Measurements from ENCODE around the gene ABI1.
"Not testable (repeated sequence)": the region's sequence is repeated elsewhere in the genome, so short reads cannot be mapped to it uniquely, and the experiment has no call there.

Gene ABI1

GRCh38 chr10:26860443-26861204 lies at the start of gene ABI1:
Gene ABI1 (minus strand): TSS chr10:26860958. CDS start chr10:26860863, 95 bp downstream.
- H3K9ac ChIP-seq, result peak within 1 kb of the TSS; percentile 95 to 100 (median 98)
- H3K4me2 ChIP-seq, result peak within 1 kb of the TSS; percentile 77 to 93 (median 87); a peak in 21 of 22 replicates
- H3K27ac ChIP-seq, result peak within 1 kb of the TSS; percentile 92 to 100 (median 97)
- peak within 1 kb of the TSS; percentile 93 to 99 (median 96) for H3K4me3 ChIP-seq
- peaks cover 38 to 50% (median 42%) of the 10 kb centered on the region in 11 experiments for H4K20me1 ChIP-seq
- TF ChIP-seq Cebpa-rat (IDR thresholded peaks at IDR 0.05), result no peak
- H3K36me3 ChIP-seq, result peaks cover 0 to 7% (median 0%) of the 10 kb centered on the region in 11 experiments; a peak in 2 of 22 replicates
- H3K9me3 ChIP-seq (replicated peaks in 1 of 11), result no peaks in the 10 kb centered on the region
- H3K4me1 ChIP-seq, result peaks cover 37 to 54% (median 43%) of the 10 kb centered on the region in 10 experiments
- no peaks in the 10 kb centered on the region for H3K27me3 ChIP-seq

DNA sequence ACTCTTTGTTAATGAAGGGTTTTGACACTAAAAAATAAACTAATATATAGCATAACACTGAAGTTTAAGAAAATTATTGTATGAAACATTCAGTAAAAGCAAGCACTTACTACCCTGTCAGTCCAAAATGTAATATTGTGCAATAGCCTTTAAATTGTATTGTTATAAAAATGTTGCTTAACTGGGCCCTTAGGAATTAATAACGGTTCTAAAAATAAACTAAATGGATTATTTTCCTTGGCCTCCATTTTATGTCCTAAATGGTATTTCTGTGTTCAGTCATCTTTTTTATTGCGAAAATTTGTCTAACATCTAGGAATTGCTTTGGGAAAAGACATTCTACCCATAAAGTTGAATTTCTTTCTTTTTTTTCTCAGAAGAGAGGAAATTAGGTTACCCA lies 49.0 kb upstream of the ABI1 start:
- Histone ChIP-seq H3K4me2 (no peak overlapping the region), H4K20me1 (no peaks in the 10 kb centered on the region), H3K4me3 (no peak overlapping the region), H3K27me3 (no peaks in the 10 kb centered on the region), H3K36me3 (no peaks in the 10 kb centered on the region), H3K9ac (no peak overlapping the region), H3K9me3 (replicated peaks in 1 of 11) (peaks cover 15 to 23% (median 20%) of the 10 kb centered on the region in 11 experiments), H3K4me1 (peaks cover 0 to 5% (median 0%) of the 10 kb centered on the region in 10 experiments; a peak in 4 of 20 replicates), H3K27ac (no peak overlapping the region)
- peak in 1 of 11 experiments; percentile 43; a peak in 1 of 22 replicates for TF ChIP-seq Cebpa-rat (IDR thresholded peaks at IDR 0.05)

DNA sequence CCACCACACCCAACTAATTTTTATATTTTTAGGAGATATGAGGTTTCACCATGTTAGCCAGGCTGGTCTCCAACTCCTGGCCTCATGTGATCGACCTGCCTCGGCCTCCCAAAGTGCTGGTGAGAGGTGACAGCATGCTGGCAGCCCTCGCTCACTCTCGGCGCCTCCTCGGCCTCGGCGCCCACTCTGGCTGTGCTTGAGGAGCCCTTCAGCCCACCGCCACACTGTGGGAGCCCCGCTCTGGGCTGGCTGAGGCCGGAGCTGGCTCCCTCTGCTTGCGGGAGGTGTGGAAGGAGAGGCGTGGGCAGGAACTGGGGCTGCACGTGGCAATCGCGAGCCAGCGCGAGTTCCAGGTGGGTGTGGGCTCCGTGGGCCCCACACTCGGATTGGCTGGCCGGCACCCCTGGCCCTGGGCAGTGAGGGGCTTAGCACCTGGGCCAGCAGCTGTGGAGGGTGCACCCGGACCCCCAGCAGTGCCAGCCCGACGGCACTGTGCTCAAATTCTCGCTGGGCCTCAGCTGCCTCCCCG lies 44.6 kb upstream of the ABI1 start:
- not testable (repeated sequence) for H3K4me3 ChIP-seq, H3K9ac ChIP-seq, H3K36me3 ChIP-seq, H3K27ac ChIP-seq, H4K20me1 ChIP-seq, H3K27me3 ChIP-seq, H3K4me1 ChIP-seq, H3K4me2 ChIP-seq
- peaks cover 15 to 25% (median 20%) of the 10 kb centered on the region in 11 experiments for H3K9me3 ChIP-seq (replicated peaks in 1 of 11)

DNA sequence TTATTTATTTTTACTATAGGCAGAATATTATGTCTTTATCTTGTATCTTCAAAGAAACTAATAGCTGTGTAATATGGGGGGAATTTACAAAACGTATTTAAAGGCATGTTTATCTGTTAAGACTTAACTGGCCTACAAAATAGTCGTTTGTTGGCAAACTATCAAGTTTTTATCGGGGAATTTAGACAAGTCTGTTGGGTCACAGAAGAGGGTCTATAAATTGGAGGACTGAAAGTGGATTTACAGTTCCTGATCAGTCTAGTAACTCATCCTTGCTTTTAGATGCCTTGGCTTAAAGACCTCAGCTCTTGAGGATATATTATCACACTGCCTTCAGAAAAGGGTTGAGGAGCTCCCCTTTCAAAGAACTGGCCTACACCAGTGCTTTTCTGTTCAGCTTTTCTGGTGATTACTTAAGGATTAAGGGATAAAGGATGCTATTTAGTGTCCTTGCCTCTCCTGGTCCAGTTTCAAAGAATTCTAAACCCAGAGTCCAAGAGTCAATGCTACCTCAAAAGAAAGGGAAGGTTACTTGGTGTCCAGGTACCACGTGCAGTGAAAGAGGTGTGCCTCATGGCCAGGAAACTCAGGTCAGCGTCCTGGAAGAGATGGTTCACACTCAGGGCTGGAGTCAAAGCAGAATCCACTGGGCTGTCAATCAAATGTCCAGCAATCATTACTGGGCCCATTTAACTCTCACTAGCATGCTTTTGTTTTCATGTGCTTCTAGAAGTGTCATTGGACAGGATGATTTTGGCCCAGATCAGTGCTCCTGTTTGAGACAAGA lies 42.9 kb upstream of the ABI1 start:
- Histone ChIP-seq H3K27ac (no peak overlapping the region), H3K27me3 (no peaks in the 10 kb centered on the region), H3K36me3 (no peaks in the 10 kb centered on the region), H3K4me2 (no peak overlapping the region), H3K9ac (no peak overlapping the region), H3K9me3 (replicated peaks in 1 of 11) (peaks cover 15 to 25% (median 20%) of the 10 kb centered on the region in 11 experiments), H3K4me3 (no peak overlapping the region), H3K4me1 (no peaks in the 10 kb centered on the region), H4K20me1 (no peaks in the 10 kb centered on the region)
- no peak for TF ChIP-seq Cebpa-rat (IDR thresholded peaks at IDR 0.05)

DNA sequence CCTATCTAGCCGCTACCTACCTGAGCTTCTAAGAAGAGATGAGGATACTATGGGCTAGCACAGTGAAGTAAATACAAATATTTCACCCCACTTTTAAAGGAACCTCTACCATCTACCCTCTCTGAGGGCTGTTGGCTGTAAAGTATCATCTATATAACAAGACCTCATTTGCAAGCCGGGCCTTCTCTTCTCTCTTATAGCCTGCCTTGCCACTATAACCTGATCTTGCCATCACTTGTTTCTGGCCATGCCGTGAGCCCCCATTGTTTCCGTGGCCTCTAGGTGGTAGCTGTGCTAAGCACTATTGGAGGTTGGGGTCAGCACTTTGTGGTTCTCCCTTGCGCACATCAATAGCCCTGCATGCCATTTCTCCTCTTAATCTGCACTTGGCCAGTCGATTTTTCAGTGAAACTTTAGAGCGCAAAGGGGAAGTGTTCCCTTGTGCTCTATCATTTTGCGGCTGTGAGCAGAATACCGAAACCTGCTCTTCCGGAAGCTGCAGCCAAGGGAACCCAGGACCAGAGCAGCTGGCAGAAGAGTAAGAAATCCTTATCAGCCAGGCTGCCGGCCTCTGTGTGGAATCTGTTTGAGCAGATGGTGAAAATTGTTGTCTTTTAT lies 31.7 kb upstream of the ABI1 start:
- H3K4me2 ChIP-seq, result peak overlapping the region; percentile 51 to 74 (median 70)

GRCh38 chr10:26890956-26891355 lies 30.2 kb upstream of the ABI1 start:
- Histone ChIP-seq H3K36me3 (no peaks in the 10 kb centered on the region), H3K9me3 (replicated peaks in 1 of 11) (peaks cover 0 to 11% (median 0%) of the 10 kb centered on the region in 11 experiments; a peak in 4 of 22 replicates), H3K27me3 (no peaks in the 10 kb centered on the region), H3K27ac (no peak overlapping the region), H3K4me3 (no peak overlapping the region), H3K4me1 (peaks cover 12 to 21% (median 16%) of the 10 kb centered on the region in 10 experiments), H4K20me1 (no peaks in the 10 kb centered on the region), H3K4me2 (no peak overlapping the region), H3K9ac (no peak overlapping the region)
- TF ChIP-seq Cebpa-rat (IDR thresholded peaks at IDR 0.05), result no peak

More for the DNA sequence above, 31.7 kb upstream of the ABI1 start:
- H3K4me3 ChIP-seq, H4K20me1 ChIP-seq, H3K27me3 ChIP-seq, H3K36me3 ChIP-seq: not testable (repeated sequence)
- peaks cover 12 to 21% (median 16%) of the 10 kb centered on the region in 10 experiments for H3K4me1 ChIP-seq
- H3K9ac ChIP-seq, result peak overlapping the region in 3 of 11 experiments; percentile 42 to 61 (median 56); a peak in 5 of 22 replicates
- peak overlapping the region in 9 of 11 experiments; percentile 33 to 75 (median 60); a peak in 15 of 22 replicates for H3K27ac ChIP-seq
- H3K9me3 ChIP-seq (replicated peaks in 1 of 11), result peaks cover 0 to 11% (median 0%) of the 10 kb centered on the region in 11 experiments; a peak in 4 of 22 replicates

DNA sequence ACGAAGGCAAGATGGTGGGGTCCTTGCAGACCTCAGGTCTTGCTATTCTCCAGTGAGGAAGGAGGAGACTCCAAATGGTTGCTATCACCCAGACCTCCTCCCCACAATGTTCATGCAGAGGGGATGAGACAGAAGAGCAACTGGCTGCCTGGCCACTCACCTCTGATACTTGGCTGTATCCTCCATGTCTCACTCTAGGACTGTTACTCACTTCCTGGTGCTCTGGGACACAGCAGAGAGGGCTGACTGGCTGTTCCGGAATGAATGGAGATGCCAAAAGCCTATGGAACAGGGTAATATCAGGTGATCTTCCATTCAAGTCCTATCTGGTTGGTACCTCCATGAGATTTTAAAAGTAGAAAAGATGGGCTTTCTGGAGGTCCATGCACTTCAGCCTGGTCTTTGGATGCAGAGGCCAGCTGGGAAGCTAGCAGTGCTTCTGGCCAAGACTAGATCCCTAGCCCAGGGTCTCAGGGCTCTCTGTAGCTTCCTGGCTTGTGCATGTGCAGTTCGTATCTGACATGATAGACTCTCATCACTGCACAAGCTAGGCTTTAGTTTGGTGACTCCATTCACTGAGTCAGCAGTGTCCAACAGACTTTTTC lies 27.0 kb upstream of the ABI1 start:
- no peak overlapping the region for H3K27ac ChIP-seq
- H3K27me3 ChIP-seq, result no peaks in the 10 kb centered on the region
- peaks cover 6 to 15% (median 10%) of the 10 kb centered on the region in 10 experiments for H3K4me1 ChIP-seq
- no peak overlapping the region for H3K4me3 ChIP-seq
- H3K9me3 ChIP-seq (replicated peaks in 1 of 11), result no peaks in the 10 kb centered on the region
- no peak for TF ChIP-seq Cebpa-rat (IDR thresholded peaks at IDR 0.05)
- H3K36me3 ChIP-seq, result no peaks in the 10 kb centered on the region
- no peak overlapping the region for H3K9ac ChIP-seq
- H3K4me2 ChIP-seq, result no peak overlapping the region
- H4K20me1 ChIP-seq, result no peaks in the 10 kb centered on the region

DNA sequence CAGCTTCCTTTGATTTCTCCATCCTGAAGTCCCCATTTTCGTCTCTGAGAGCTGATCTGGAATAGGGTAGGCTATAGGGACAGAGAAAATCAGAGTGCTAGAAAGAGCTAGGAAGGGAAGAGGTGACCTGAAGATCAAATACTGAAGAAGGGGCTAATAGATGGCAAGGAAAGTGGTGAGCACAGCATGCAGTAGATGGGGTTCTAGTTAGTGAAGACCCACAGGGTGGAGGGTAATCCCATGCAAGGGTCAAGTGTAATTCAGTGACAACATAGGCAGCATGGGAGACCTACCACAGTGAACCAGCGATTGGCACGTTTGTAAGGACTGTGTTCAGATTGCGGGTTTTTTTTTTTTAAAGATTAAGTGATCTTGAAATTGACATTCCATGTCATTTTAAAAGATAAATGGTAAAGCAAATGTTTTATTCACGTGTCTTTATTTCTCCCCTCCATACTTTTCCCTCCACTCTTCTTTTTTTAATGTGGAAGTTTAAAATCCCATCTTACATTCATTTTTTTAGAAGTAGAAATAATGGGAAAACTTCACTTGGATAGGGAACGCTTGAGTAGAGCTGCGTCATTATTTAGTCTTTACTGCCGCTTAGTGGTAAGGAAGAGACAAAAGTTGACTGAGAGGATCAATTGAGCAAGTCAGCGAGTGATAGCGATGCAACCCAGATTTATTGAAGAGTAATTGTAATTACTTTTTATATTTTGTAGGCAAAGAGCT lies 21.0 kb upstream of the ABI1 start:
- no peak for TF ChIP-seq Cebpa-rat (IDR thresholded peaks at IDR 0.05)
- Histone ChIP-seq H3K27ac (no peak overlapping the region), H3K4me2 (0 out of 22 replicates have a peak overlapping the region, but pooled peaks of 1 of the 11 experiments have one; percentile 32), H3K27me3 (no peaks in the 10 kb centered on the region), H3K36me3 (no peaks in the 10 kb centered on the region), H3K9me3 (replicated peaks in 1 of 11) (no peaks in the 10 kb centered on the region), H3K4me3 (no peak overlapping the region), H3K9ac (no peak overlapping the region), H4K20me1 (no peaks in the 10 kb centered on the region), H3K4me1 (no peaks in the 10 kb centered on the region)

Data from BLaER1 treated with 17β-estradiol and CSF1 and Interleukin-3, amounts not matched to agents 10 nM and 100 nM (cell line).